Subcutaneous abdominal adipose tissue (tissue), 5 donors: ENCODE results near the gene SREBF1.

Source experiments
- H3K27ac ChIP-seq: one replicate; pipeline ENCODE4 v1.7.0; 2013; ENCODE audit warnings: low read depth, mild to moderate bottlenecking, inconsistent platforms, low read length, moderate library complexity
- H3K27me3 ChIP-seq, 5 donors: one replicate each; pipeline ENCODE4 v1.7.0; 2013; ENCODE audit warnings: low read length in 5 of 5, inconsistent platforms in 1 of 5; ENCODE audit not compliant: control insufficient read depth in 5 of 5, insufficient read depth in 4 of 5
- H3K36me3 ChIP-seq, 5 donors: one replicate each; pipeline ENCODE4 v1.7.0; 2013; ENCODE audit warnings: low read length in 5 of 5; ENCODE audit not compliant: control insufficient read depth in 5 of 5, insufficient read depth in 5 of 5
- H3K4me1 ChIP-seq, 5 donors: one replicate each; pipeline ENCODE4 v1.7.0; 2013; ENCODE audit warnings: low read length in 5 of 5, mild to moderate bottlenecking in 3 of 5, moderate library complexity in 1 of 5; ENCODE audit not compliant: control insufficient read depth in 5 of 5, insufficient read depth in 5 of 5
- H3K4me3 ChIP-seq, 5 donors: one replicate each; pipeline ENCODE4 v1.7.0; 2013; ENCODE audit warnings: low read length in 5 of 5, low read depth in 1 of 5
- H3K9ac ChIP-seq, 5 donors: one replicate each; pipeline ENCODE4 v1.7.0; 2013; ENCODE audit warnings: low read length in 5 of 5, mild to moderate bottlenecking in 4 of 5, moderate library complexity in 3 of 5
- H3K9me3 ChIP-seq, 5 donors: one replicate each; pipeline ENCODE4 v1.7.0; 2013; ENCODE audit warnings: low read length in 5 of 5; ENCODE audit not compliant: control insufficient read depth in 5 of 5
- donor health status: healthy.
- donor health status: healthy.
- donor health status: healthy.
- donor health status: healthy.
- donor health status: healthy.

Gene SREBF1

GRCh38 chr17:17873450-17873991 is 36.7 kb upstream of the SREBF1 start:
- peaks cover 17 to 36% (median 31%) of the 10 kb centered on the region in 5 donors for H3K4me1 ChIP-seq
- no peaks in the 10 kb centered on the region for H3K27me3 ChIP-seq
- H3K36me3 ChIP-seq: peaks cover 0 to 30% (median 5%) of the 10 kb centered on the region in 5 donors
- H3K4me3 ChIP-seq: no peak overlapping the region
- H3K9ac ChIP-seq: no peak overlapping the region
- H3K27ac ChIP-seq: no peak overlapping the region
- no peaks in the 10 kb centered on the region for H3K9me3 ChIP-seq

GRCh38 chr17:17872547-17873345 is 36.0 kb upstream of the SREBF1 start:
- peaks cover 10 to 36% (median 28%) of the 10 kb centered on the region in 5 donors for H3K4me1 ChIP-seq
- H3K36me3 ChIP-seq: peaks cover 0 to 30% (median 6%) of the 10 kb centered on the region in 5 donors
- H3K9ac ChIP-seq: peak overlapping the region in 1 of 5 donors; percentile 1
- no peaks in the 10 kb centered on the region for H3K9me3 ChIP-seq
- no peak overlapping the region for H3K4me3 ChIP-seq
- no peaks in the 10 kb centered on the region for H3K27me3 ChIP-seq
- no peak overlapping the region for H3K27ac ChIP-seq

GRCh38 chr17:17871913-17872312 is 35.1 kb upstream of the SREBF1 start:
- Histone ChIP-seq H3K4me3 (no peak overlapping the region), H3K4me1 (peaks cover 2 to 30% (median 20%) of the 10 kb centered on the region in 5 donors), H3K36me3 (peaks cover 0 to 35% (median 12%) of the 10 kb centered on the region in 5 donors), H3K27ac (no peak overlapping the region), H3K9me3 (no peaks in the 10 kb centered on the region), H3K9ac (no peak overlapping the region), H3K27me3 (no peaks in the 10 kb centered on the region)

- Histone ChIP-seq H3K4me1 (peaks cover 0 to 22% (median 10%) of the 10 kb centered on the region in 5 donors), H3K9ac (no peak overlapping the region), H3K36me3 (peaks cover 0 to 32% (median 20%) of the 10 kb centered on the region in 5 donors), H3K27me3 (no peaks in the 10 kb centered on the region), H3K4me3 (no peak overlapping the region), H3K9me3 (no peaks in the 10 kb centered on the region), H3K27ac (no peak overlapping the region)
Measured at GRCh38 chr17:17870247-17870646, 33.5 kb upstream of the SREBF1 start.

- H3K9me3 ChIP-seq: no peaks in the 10 kb centered on the region
- no peaks in the 10 kb centered on the region for H3K27me3 ChIP-seq
- H3K27ac ChIP-seq: no peak overlapping the region
- no peak overlapping the region for H3K4me3 ChIP-seq
- no peak overlapping the region for H3K9ac ChIP-seq
- H3K4me1 ChIP-seq: peaks cover 0 to 22% (median 10%) of the 10 kb centered on the region in 5 donors
- H3K36me3 ChIP-seq: peaks cover 0 to 32% (median 20%) of the 10 kb centered on the region in 5 donors
Measured at GRCh38 chr17:17868641-17869522, 32.1 kb upstream of the SREBF1 start.

- peaks cover 0 to 22% (median 7%) of the 10 kb centered on the region in 5 donors for H3K4me1 ChIP-seq
- H3K27ac ChIP-seq: no peak overlapping the region
- H3K9me3 ChIP-seq: no peaks in the 10 kb centered on the region
- no peaks in the 10 kb centered on the region for H3K27me3 ChIP-seq
- H3K36me3 ChIP-seq: peaks cover 0 to 50% (median 27%) of the 10 kb centered on the region in 5 donors
- no peak overlapping the region for H3K9ac ChIP-seq
- no peak overlapping the region for H3K4me3 ChIP-seq
Measured at GRCh38 chr17:17866897-17867296, 30.1 kb upstream of the SREBF1 start.

GRCh38 chr17:17866425-17866824 is 29.6 kb upstream of the SREBF1 start:
- Histone ChIP-seq H3K27ac (no peak overlapping the region), H3K9me3 (no peaks in the 10 kb centered on the region), H3K9ac (no peak overlapping the region), H3K27me3 (no peaks in the 10 kb centered on the region), H3K4me1 (peaks cover 0 to 22% (median 7%) of the 10 kb centered on the region in 5 donors), H3K36me3 (peaks cover 0 to 54% (median 27%) of the 10 kb centered on the region in 5 donors), H3K4me3 (no peak overlapping the region)

GRCh38 chr17:17865035-17865434 is 28.2 kb upstream of the SREBF1 start:
- Histone ChIP-seq H3K36me3 (peaks cover 0 to 60% (median 33%) of the 10 kb centered on the region in 5 donors), H3K4me3 (no peak overlapping the region), H3K27me3 (no peaks in the 10 kb centered on the region), H3K9ac (no peak overlapping the region), H3K9me3 (no peaks in the 10 kb centered on the region), H3K27ac (no peak overlapping the region), H3K4me1 (peaks cover 0 to 26% (median 8%) of the 10 kb centered on the region in 5 donors)

GRCh38 chr17:17860766-17861107 is 24.0 kb upstream of the SREBF1 start:
- Histone ChIP-seq H3K9me3 (no peaks in the 10 kb centered on the region), H3K27ac (no peak overlapping the region), H3K9ac (no peak overlapping the region), H3K4me3 (no peak overlapping the region), H3K36me3 (peaks cover 0 to 36% (median 16%) of the 10 kb centered on the region in 5 donors), H3K4me1 (peaks cover 2 to 21% (median 13%) of the 10 kb centered on the region in 5 donors), H3K27me3 (no peaks in the 10 kb centered on the region)
